ENCODE results near the gene NRAS. TPM values are rescaled to one million over a fixed set of nuclear protein-coding genes. Genes with fewer than 3 reads are reported as not detected.

NRAS gene
- total RNA-seq, 1 experiment from 2014 or later, result 72.9 TPM

GRCh38 chr1:114753143-114753542, 36.6 kb upstream of the NRAS start:
- Mint-ChIP-seq H3K9me3 (no peaks in the 10 kb centered on the region; a peak in 2 of 5 replicates), H3K27ac (no peak overlapping the region), H3K4me1 (peaks cover 46 to 49% of the 10 kb centered on the region in 2 experiments), H3K36me3 (ENCODE audit: insufficient read depth in 1 of 3, low read depth in 3 of 3) (peaks cover 28 to 56% (median 50%) of the 10 kb centered on the region in 3 experiments), H3K4me3 (peak overlapping the region in 1 of 2 experiments; percentile 45; a peak in 2 of 5 replicates), H3K27me3 (ENCODE audit: low read depth) (peaks cover 1% of the 10 kb centered on the region; the same call in 1 of the 2 replicates)
- Histone ChIP-seq H3K14ac (ENCODE audit: insufficient read depth, low read length) (no peak overlapping the region), H3K9ac (ENCODE audit: extremely low read depth, insufficient read length, low read length) (no peak overlapping the region), H3K79me1 (ENCODE audit: insufficient read depth, low read depth, low read length, poor library complexity, severe bottlenecking) (peaks cover 5% of the 10 kb centered on the region), H2BK120ac (ENCODE audit: low read depth, low read length, poor library complexity, severe bottlenecking) (no peak overlapping the region), H2AK5ac (ENCODE audit: insufficient read length, low read length) (no peak overlapping the region), H3K9me3 (ENCODE audit: control insufficient read depth, low read depth, low read length) (no peaks in the 10 kb centered on the region), H3K27ac (ENCODE audit: insufficient read length, low read depth, low read length) (no peak overlapping the region), H3K27me3 (ENCODE audit: insufficient read depth, low read length) (no peaks in the 10 kb centered on the region), H2BK5ac (ENCODE audit: insufficient read length, low read length) (no peak overlapping the region), H4K91ac (ENCODE audit: insufficient read length, low read depth, low read length) (no peak overlapping the region), H2BK12ac (ENCODE audit: insufficient read length, low read depth, low read length) (no peak overlapping the region), H3K79me2 (ENCODE audit: insufficient read depth, low read length) (peaks cover 73% of the 10 kb centered on the region), H3T11ph (ENCODE audit: low read length) (no peak overlapping the region), H4K8ac (replicated peaks; ENCODE audit: insufficient read length, low read depth, low read length) (no peak overlapping the region), H3K23me2 (ENCODE audit: insufficient read length, low read depth, low read length, poor library complexity, severe bottlenecking) (peaks cover 3% of the 10 kb centered on the region), H4K5ac (ENCODE audit: insufficient read length, low read depth, low read length) (no peak overlapping the region), H2BK20ac (ENCODE audit: low read depth, low read length, poor library complexity, severe bottlenecking) (no peak overlapping the region), H3K4me1 (ENCODE audit: insufficient read depth, low read length) (peaks cover 5% of the 10 kb centered on the region; the same call in 1 of the 2 replicates), H2AFZ (ENCODE audit: low read length) (no peak overlapping the region), H3K4ac (ENCODE audit: low read depth, low read length) (no peak overlapping the region), H3K4me2 (ENCODE audit: insufficient read depth, insufficient read length, low read length) (peak overlapping the region; percentile 30), H3K18ac (ENCODE audit: insufficient read length, low read depth, low read length) (no peak overlapping the region), H3K23ac (ENCODE audit: insufficient read length, low read depth, low read length) (no peak overlapping the region), H4K20me1 (ENCODE audit: control insufficient read depth, insufficient read depth, insufficient read length) (peaks cover 3% of the 10 kb centered on the region), H3K56ac (ENCODE audit: insufficient read length, low read depth, low read length) (no peak overlapping the region), H2BK15ac (ENCODE audit: low read depth, low read length) (no peak overlapping the region)
- no peak for DNase-seq
- TF ChIP-seq CTCF (conservative IDR thresholded peaks at IDR 0.05), result no peak
- no CpG with 5 or more reads among the region's 4 CpGs for WGBS (ENCODE audit: extremely low coverage, insufficient read length, low lambda C conversion rate)

Data from H9 (cell line).